Panc1 (cell line): ENCODE results near the gene MFN1. TPM values are rescaled to one million over a fixed set of nuclear protein-coding genes. Genes with fewer than 3 reads are reported as not detected.

Source experiments
- ATAC-seq: fragments of 200-7000 bp; cut with Tn5 transposase; 2 replicates; pipeline ENCODE4 v1.9.1; 2020; ENCODE audit warnings: mild to moderate bottlenecking, moderate library complexity
- BruUV-seq: library from RNA; stranded (reverse); fragments of 400-500 nt; replicated peaks from 2 replicates; lab custom pipeline; 2021; lab: Mats Ljungman, UMichigan
- CTCF ChIA-PET: fragments of 300-600 bp; sonication (Branson Sonifier 250); formaldehyde crosslinking; loops from one replicate; lab custom pipeline; 2022; ENCODE audit warnings: antibody characterized with exemption; lab: Charles Lee
- POLR2A ChIA-PET: fragments of 300-600 bp; sonication (Branson Sonifier 250); formaldehyde crosslinking; loops from one replicate; lab custom pipeline; 2022; ENCODE audit warnings: antibody characterized with exemption; lab: Charles Lee
- DNase-seq: peaks from one replicate; pipeline ENCODE4 v3.0.0-alpha.2; 2010; ENCODE audit warnings: low read depth, low spot score
- H3K27ac ChIP-seq: 2 replicates; pipeline ENCODE4 v1.5.1; 2011; ENCODE audit warnings: mild to moderate bottlenecking, low read length, inconsistent platforms
- H3K27me3 ChIP-seq: fragments of 200-500 bp; sonication (Bioruptor generic); 2 replicates; pipeline ENCODE4 v1.6.0; 2014; ENCODE audit warnings: low read length, inconsistent platforms; ENCODE audit not compliant: control insufficient read depth, insufficient read depth
- H3K36me3 ChIP-seq: fragments of 200-500 bp; sonication (Bioruptor generic); 2 replicates; pipeline ENCODE4 v1.5.1; 2014; ENCODE audit warnings: inconsistent platforms, mild to moderate bottlenecking, low read length, moderate library complexity; ENCODE audit not compliant: control insufficient read depth, insufficient read depth
- H3K4me1 ChIP-seq: 2 replicates; pipeline ENCODE4 v1.5.1; 2011; ENCODE audit warnings: inconsistent platforms, mild to moderate bottlenecking, low read length, moderate library complexity; ENCODE audit not compliant: control insufficient read depth, insufficient read depth
- H3K4me3 ChIP-seq, 2 experiments: 2 replicates each; pipeline ENCODE4 v1.5.1; 2011 to 2012; ENCODE audit warnings: low read depth in 2 of 2, low read length in 2 of 2, mild to moderate bottlenecking in 2 of 2, inconsistent platforms in 1 of 2, moderate library complexity in 1 of 2
- H3K9me3 ChIP-seq: fragments of 200-500 bp; sonication (Bioruptor generic); 2 replicates; pipeline ENCODE4 v1.5.1; 2014; ENCODE audit warnings: low read depth, mild to moderate bottlenecking, inconsistent platforms, low read length, moderate library complexity; ENCODE audit not compliant: control insufficient read depth, insufficient read depth
- CTCF ChIP-seq: fragments of 450-650 bp; IDR thresholded peaks from 2 replicates; pipeline ENCODE4 v1.5.1; 2017; ENCODE audit warnings: mild to moderate bottlenecking
- POLR2AphosphoS5 ChIP-seq: IDR thresholded peaks from 2 replicates; pipeline ENCODE4 v1.6.1; 2012; ENCODE audit warnings: mild to moderate bottlenecking, low read depth, low read length, moderate library complexity
- REST ChIP-seq, 2 experiments: IDR thresholded peaks; 2 replicates each; pipeline ENCODE4 v1.6.1; 2011 to 2012; ENCODE audit warnings: low read depth in 2 of 2, control low read depth in 1 of 2, low read length in 1 of 2, mild to moderate bottlenecking in 1 of 2, moderate library complexity in 1 of 2; ENCODE audit not compliant: insufficient read depth in 1 of 2
- SIN3A ChIP-seq: IDR thresholded peaks from 2 replicates; pipeline ENCODE4 v1.6.1; 2012; ENCODE audit warnings: low read depth, mild to moderate bottlenecking, low read length, moderate library complexity, borderline replicate concordance; ENCODE audit not compliant: insufficient read depth
- TCF7L2 ChIP-seq: IDR thresholded peaks from 2 replicates; pipeline ENCODE4 v1.6.1; 2011; ENCODE audit warnings: mild to moderate bottlenecking, low read depth, low read length, inconsistent platforms
- in situ Hi-C: cut with HindIII; loops from 2 replicates; pipeline ENCODE4 v1.10.0; 2016; ENCODE audit warnings: low sequenced_read_pairs, low pct_unique_long_range_greater_than_20kb
- intact Hi-C: fragments of 100-400 bp; cut with micrococcal nuclease; formaldehyde crosslinking; loops from one replicate; pipeline ENCODE4 v1.10.0; 2022; ENCODE audit not compliant: unreplicated experiment
- total RNA-seq: library from RNA; stranded (reverse); gene quantifications from one replicate; pipeline ENCODE4 v1.2.1, GENCODE V29; 2021; ENCODE audit not compliant: unreplicated experiment

Gene MFN1
- total RNA-seq, 1 experiment from 2014 or later = 73.5 TPM

- CTCF ChIA-PET = no interaction called here
- H3K27ac ChIP-seq = no peak overlapping the region
- peaks cover 56% of the 10 kb centered on the region for H3K36me3 ChIP-seq
- H3K4me1 ChIP-seq = no peaks in the 10 kb centered on the region
- intact Hi-C loops = no loop called here
- no peaks in the 10 kb centered on the region for H3K27me3 ChIP-seq
- no peak overlapping the region for H3K4me3 ChIP-seq
- ATAC-seq (no peak), DNase-seq (no peak)
- TF ChIP-seq POLR2AphosphoS5 = no peak
- no peak for TF ChIP-seq SIN3A
- TF ChIP-seq CTCF = no peak
- TF ChIP-seq REST (IDR thresholded peaks at IDR 0.05; ENCODE audit: insufficient read depth in 1 of 2, low read depth in 2 of 2, low read length in 1 of 2) = no peak
- no peak for TF ChIP-seq TCF7L2
- no peaks in the 10 kb centered on the region for H3K9me3 ChIP-seq
- in situ Hi-C loops = no loop called here
- POLR2A ChIA-PET = no interaction called here
- no TSS peak for BruUV-seq
These were observed 14.4 kb upstream of the MFN1 start for GRCh38 chr3:179333084-179333483.

- ATAC-seq (no peak), DNase-seq (no peak)
- TF ChIP-seq REST (IDR thresholded peaks at IDR 0.05; ENCODE audit: insufficient read depth in 1 of 2, low read depth in 2 of 2, low read length in 1 of 2) = no peak
- no peak for TF ChIP-seq SIN3A
- TF ChIP-seq TCF7L2 = no peak
- no peak for TF ChIP-seq CTCF
- no peak for TF ChIP-seq POLR2AphosphoS5
- H3K4me1 ChIP-seq = no peaks in the 10 kb centered on the region
- no peak overlapping the region for H3K27ac ChIP-seq
- intact Hi-C loops (no loop called here), in situ Hi-C loops (no loop called here)
- ChIA-PET POLR2A (no interaction called here), CTCF (no interaction called here)
- H3K36me3 ChIP-seq = peaks cover 34% of the 10 kb centered on the region
- no peak overlapping the region for H3K4me3 ChIP-seq
- no peaks in the 10 kb centered on the region for H3K9me3 ChIP-seq
- H3K27me3 ChIP-seq = no peaks in the 10 kb centered on the region
- no TSS peak for BruUV-seq
These were observed 11.1 kb upstream of the MFN1 start for GRCh38 chr3:179336345-179336929.
